Measurements from ENCODE around the gene TSHZ2.

Gene TSHZ2

DNA sequence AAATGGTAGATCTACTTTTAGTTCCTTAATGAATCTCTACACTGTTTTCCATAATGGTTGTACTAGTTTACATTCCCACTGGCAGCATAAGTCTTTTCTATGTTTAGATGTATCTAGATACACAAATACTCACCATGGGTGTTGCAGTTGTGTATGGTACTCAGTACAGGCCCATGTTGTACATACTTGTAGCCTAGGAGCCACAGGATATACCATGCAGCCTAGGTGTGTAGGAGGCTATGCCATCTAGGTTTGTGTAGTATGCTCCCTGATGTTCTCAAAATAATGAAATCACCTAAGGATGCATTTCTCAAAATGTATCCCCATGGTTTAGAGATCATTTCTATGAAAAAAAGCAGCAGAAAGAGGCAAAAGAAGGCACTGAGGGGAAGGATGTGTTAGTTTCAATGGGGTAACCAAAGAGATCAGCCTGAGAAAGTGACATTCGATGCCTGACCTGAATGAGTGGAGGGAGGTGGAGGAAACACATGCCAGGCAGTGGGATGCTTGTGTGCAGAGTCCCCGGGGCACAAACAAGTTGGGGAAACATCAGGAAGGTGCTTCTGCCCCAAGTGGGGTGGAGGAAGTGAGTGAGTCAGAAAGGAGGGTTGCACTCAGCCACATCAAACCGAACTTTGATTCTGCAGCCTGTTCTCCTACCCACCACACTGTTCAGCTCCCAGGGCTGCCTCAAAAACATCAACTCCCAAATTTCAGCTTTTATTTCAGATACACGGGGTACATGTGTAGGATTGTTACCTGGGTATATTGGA, 430.3 kb downstream of the TSHZ2 start:
- TF ChIP-seq, protein P1, sequence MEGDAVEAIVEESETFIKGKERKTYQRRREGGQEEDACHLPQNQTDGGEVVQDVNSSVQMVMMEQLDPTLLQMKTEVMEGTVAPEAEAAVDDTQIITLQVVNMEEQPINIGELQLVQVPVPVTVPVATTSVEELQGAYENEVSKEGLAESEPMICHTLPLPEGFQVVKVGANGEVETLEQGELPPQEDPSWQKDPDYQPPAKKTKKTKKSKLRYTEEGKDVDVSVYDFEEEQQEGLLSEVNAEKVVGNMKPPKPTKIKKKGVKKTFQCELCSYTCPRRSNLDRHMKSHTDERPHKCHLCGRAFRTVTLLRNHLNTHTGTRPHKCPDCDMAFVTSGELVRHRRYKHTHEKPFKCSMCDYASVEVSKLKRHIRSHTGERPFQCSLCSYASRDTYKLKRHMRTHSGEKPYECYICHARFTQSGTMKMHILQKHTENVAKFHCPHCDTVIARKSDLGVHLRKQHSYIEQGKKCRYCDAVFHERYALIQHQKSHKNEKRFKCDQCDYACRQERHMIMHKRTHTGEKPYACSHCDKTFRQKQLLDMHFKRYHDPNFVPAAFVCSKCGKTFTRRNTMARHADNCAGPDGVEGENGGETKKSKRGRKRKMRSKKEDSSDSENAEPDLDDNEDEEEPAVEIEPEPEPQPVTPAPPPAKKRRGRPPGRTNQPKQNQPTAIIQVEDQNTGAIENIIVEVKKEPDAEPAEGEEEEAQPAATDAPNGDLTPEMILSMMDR (conservative IDR thresholded peaks at IDR 0.05), result no peak
- TF ChIP-seq ZFX (IDR thresholded peaks at IDR 0.05), result no peak

DNA sequence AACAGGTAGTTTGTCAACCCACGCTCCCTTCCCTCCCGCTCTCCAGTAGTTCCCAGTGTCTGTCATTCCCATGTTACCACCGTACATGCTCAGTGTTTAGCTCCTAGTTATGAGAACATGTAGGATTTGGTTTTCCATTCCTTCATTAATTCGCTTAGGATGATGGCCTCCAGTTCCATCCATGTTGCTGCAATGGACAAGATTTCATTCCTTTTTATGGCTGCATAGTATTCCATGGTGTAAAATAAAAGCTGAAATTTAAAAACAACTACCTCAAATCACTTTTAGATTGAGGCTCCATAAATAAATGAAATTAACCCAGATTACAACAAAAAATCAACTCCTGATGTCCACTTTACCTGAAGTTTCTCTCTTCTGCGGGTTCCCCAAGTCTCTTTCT, 430.9 kb downstream of the TSHZ2 start:
- TF ChIP-seq, protein P1 (conservative IDR thresholded peaks at IDR 0.05), result no peak
- TF ChIP-seq ZFX (IDR thresholded peaks at IDR 0.05), result no peak
- H3K27ac ChIP-seq, result no peak overlapping the region

More for the DNA sequence above, 430.3 kb downstream of the TSHZ2 start:
- H3K27ac ChIP-seq, result no peak overlapping the region

DNA sequence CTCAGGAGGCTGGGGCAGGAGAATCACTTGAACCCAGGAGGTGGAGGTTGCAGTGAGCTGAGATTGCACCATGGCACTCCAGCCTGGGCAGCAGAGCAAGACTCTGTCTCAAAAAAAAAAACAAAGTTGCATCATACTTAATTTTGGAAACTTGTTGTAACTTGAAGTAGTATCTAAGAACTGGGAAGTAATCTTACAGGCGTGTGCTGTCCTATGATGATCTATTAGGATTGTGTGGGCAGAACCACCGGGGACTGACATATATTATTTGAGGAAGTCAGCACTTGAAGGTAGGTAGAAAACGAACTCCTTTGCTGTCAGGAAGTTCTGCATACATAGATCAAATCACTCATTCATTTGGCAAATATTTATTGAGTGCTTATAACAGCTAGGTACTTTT, 433.0 kb downstream of the TSHZ2 start:
- TF ChIP-seq, protein P1 (conservative IDR thresholded peaks at IDR 0.05), result no peak
- no peak for TF ChIP-seq ZFX (IDR thresholded peaks at IDR 0.05)
- H3K27ac ChIP-seq, result no peak overlapping the region

DNA sequence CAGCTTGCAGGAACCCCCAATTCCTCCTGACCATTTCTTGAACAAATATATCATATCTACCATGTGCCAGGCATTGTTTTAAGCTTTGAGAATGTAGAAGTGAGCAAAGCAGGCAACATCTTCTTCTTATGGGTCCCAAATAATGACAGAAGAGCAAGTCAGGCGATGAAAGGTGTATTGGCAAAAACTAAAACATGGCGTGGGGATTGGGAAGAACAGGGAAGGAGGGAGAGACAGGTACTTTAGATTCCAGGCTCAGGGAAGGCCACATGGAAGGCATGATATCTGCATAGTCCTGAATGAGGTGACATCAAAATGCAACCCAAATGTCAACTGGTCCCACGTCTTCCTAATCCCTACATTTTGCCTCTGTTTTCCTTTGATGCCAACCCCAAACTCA, 434.4 kb downstream of the TSHZ2 start:
- no peak for TF ChIP-seq ZFX (IDR thresholded peaks at IDR 0.05)
- TF ChIP-seq, protein P1 (conservative IDR thresholded peaks at IDR 0.05), result no peak
- no peak overlapping the region; the same call in 1 of the 2 replicates for H3K27ac ChIP-seq

DNA sequence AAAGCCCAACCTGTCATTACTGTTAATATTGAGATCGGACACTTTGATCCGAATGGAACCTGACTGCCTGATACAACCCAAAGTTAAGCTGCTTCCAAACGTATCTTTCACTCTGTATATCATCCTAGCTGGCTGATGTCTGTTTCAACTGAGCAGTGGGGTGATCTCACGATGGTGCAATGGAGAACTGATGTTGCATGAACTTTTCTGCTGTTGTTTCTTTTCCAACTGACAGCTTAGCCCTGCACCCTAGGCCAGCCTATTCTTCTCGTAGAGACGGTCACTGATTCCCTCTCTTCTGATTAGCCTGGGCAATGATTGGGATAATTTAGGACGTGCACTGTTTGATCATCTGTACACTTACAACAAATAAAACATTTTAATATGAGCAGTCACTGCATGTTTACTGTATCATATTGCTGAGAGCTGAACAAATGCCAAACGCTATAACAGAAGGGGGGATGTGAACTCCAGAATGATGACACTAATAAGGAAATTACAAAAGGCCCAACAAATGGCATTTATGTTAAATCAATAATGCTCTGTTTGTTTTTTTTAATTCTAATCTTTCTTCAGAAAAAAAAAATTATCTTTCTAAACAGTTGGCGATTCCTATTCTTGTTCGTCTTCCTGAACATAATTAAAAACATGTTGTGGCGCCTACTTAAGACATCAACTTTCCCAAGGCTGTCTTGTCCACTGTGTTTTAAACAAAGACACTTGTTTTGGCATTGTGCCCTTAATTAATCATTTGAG, 436.7 kb downstream of the TSHZ2 start:
- peak overlapping the region; percentile 60; the same call in 1 of the 2 replicates for H3K27ac ChIP-seq
- no peak for TF ChIP-seq ZFX (IDR thresholded peaks at IDR 0.05)
- TF ChIP-seq, protein P1 (conservative IDR thresholded peaks at IDR 0.05), result no peak

DNA sequence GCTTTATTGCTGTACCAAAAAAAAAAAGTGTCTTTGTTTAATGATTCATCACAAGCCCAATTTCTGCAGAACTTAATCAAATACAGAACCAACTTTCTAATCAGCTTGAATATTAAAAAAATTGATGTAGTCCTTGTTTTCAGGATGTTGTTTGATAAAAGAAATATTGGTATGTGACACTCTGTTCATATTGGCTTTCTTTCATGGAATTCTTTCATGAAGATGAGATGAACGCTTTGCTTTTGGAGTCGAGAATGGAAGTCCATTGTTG, 437.2 kb downstream of the TSHZ2 start:
- no peak for TF ChIP-seq ZFX (IDR thresholded peaks at IDR 0.05)
- TF ChIP-seq, protein P1 (conservative IDR thresholded peaks at IDR 0.05), result no peak
- peak overlapping the region; percentile 50; the same call in 1 of the 2 replicates for H3K27ac ChIP-seq

DNA sequence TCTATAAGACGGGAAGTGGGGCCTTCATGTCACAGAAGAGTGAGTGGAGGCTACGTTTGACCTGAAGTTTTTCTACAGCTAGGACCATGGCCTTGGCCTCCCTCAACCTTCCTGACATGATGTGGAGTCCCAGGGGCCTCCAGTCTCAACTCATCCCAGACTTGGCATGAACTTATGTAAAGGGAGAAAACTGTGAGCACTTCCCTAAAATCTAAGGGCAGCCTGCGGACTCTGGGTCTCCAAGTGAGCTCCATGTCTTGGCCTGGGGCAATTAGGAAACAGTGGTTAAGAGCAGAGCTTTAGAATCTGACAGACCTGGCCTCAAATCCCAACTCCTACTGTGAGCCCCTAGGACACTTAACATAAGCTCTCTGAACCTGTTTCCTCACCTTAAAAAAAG, 439.0 kb downstream of the TSHZ2 start:
- no peak overlapping the region for H3K27ac ChIP-seq
- TF ChIP-seq, protein P1 (conservative IDR thresholded peaks at IDR 0.05), result no peak
- no peak for TF ChIP-seq ZFX (IDR thresholded peaks at IDR 0.05)

Data from C4-2B (cell line).